H1 (cell line): Measurements from ENCODE around the gene GLB1L3. TPM values are rescaled to one million over a fixed set of nuclear protein-coding genes. Genes with fewer than 3 reads are reported as not detected.
A peak's percentile ranks its signal among the peaks of the same experiment; 100 is the strongest.

Experiments used
- CTCF ChIA-PET: fragments of 300-600 bp; sonication (Branson Sonifier 250); formaldehyde crosslinking; loops from one replicate; lab custom pipeline; 2021; ENCODE audit not compliant: partially characterized antibody; lab: Charles Lee
- POLR2A ChIA-PET: fragments of 300-600 bp; sonication (Branson Sonifier 250); formaldehyde crosslinking; loops from one replicate; lab custom pipeline; 2021; ENCODE audit warnings: inconsistent platforms; ENCODE audit not compliant: partially characterized antibody; lab: Charles Lee
- DNase-seq, 2 experiments: peaks; one replicate each; pipeline versions ENCODE4 v3.0.0 to v3.0.0-alpha.2; 2010 to 2022; ENCODE audit warnings: low spot score in 2 of 2, low read depth in 1 of 2, mixed read lengths in 1 of 2
- FAIRE-seq: peaks from 2 replicates; lab custom pipeline; 2011; peaks lifted over from hg19 to GRCh38; lab: Jason Lieb, UNC
- H2AFZ ChIP-seq: 2 replicates; pipeline ENCODE4 v1.8.1; 2012; ENCODE audit warnings: low read length, inconsistent platforms
- H2AK5ac ChIP-seq: 2 replicates; pipeline ENCODE4 v1.6.1; 2013; ENCODE audit warnings: low read depth, low read length
- H2BK120ac ChIP-seq: replicated peaks from 2 replicates; pipeline ENCODE3; 2013; ENCODE audit warnings: low read depth, low read length, inconsistent platforms
- H2BK12ac ChIP-seq: 2 replicates; pipeline ENCODE4 v1.6.1; 2013; ENCODE audit warnings: low read depth, low read length
- H2BK15ac ChIP-seq: 2 replicates; pipeline ENCODE4 v1.6.1; 2013; ENCODE audit warnings: low read length
- H2BK20ac ChIP-seq: 2 replicates; pipeline ENCODE4 v1.6.1; 2013; ENCODE audit warnings: low read length
- H2BK5ac ChIP-seq: 2 replicates; pipeline ENCODE4 v1.6.1; 2013; ENCODE audit warnings: low read depth, low read length
- H3K14ac ChIP-seq: 2 replicates; pipeline ENCODE4 v1.6.1; 2013; ENCODE audit warnings: inconsistent platforms; ENCODE audit not compliant: insufficient read length
- H3K18ac ChIP-seq: 2 replicates; pipeline ENCODE4 v1.6.1; 2013; ENCODE audit warnings: low read length; ENCODE audit errors: extremely low read depth
- H3K23ac ChIP-seq: 2 replicates; pipeline ENCODE4 v1.6.1; 2013; ENCODE audit warnings: inconsistent platforms; ENCODE audit not compliant: insufficient read length
- H3K23me2 ChIP-seq: 2 replicates; pipeline ENCODE4 v1.6.1; 2013; ENCODE audit warnings: low read depth, low read length
- H3K27ac ChIP-seq: 2 replicates; pipeline ENCODE4 v1.6.1; 2011; ENCODE audit warnings: low read depth, low read length, inconsistent platforms
- H3K27me3 ChIP-seq, 4 experiments: replicated peaks in 1 of 4; 1 replicate in 1 of 4; 2 replicates in 3 of 4; pipeline versions ENCODE4 v1.6.1 to v1.8.1; 2011 to 2013; ENCODE audit warnings: low read length in 3 of 4, mild to moderate bottlenecking in 3 of 4, inconsistent platforms in 2 of 4, mixed read lengths in 2 of 4, moderate library complexity in 1 of 4; ENCODE audit not compliant: control insufficient read depth in 3 of 4, insufficient read depth in 3 of 4; ENCODE audit errors: extremely low read depth in 1 of 4
- H3K36me3 ChIP-seq, 4 experiments: 2 replicates each; pipeline versions ENCODE4 v1.6.1 to v1.8.1; 2011 to 2013; ENCODE audit warnings: mild to moderate bottlenecking in 4 of 4, low read length in 3 of 4, moderate library complexity in 2 of 4, control low read depth in 1 of 4, inconsistent platforms in 1 of 4; ENCODE audit not compliant: insufficient read depth in 4 of 4, control insufficient read depth in 2 of 4
- H3K4ac ChIP-seq: replicated peaks from 2 replicates; pipeline ENCODE3; 2013; ENCODE audit warnings: low read length, low read depth, mixed read lengths, inconsistent platforms; ENCODE audit not compliant: insufficient read length
- H3K4me1 ChIP-seq, 4 experiments: replicated peaks in 1 of 4; 1 replicate in 1 of 4; 2 replicates in 3 of 4; pipeline versions ENCODE4 v1.6.1 to v1.8.1; 2011 to 2013; ENCODE audit warnings: low read length in 3 of 4, inconsistent platforms in 2 of 4, mixed read lengths in 1 of 4; ENCODE audit not compliant: insufficient read depth in 4 of 4, control insufficient read depth in 3 of 4
- H3K4me2 ChIP-seq, 2 experiments: 2 replicates each; pipeline versions ENCODE4 v1.6.1 to v1.8.1; 2011 to 2013; ENCODE audit warnings: low read depth in 2 of 2, low read length in 2 of 2, control low read depth in 1 of 2, inconsistent platforms in 1 of 2, mild to moderate bottlenecking in 1 of 2; ENCODE audit not compliant: insufficient read depth in 1 of 2
- H3K4me3 ChIP-seq, 4 experiments: fragments of 200-600, 300-600 bp in 1 of 4; sonication (generic), shearing (Covaris generic), sonication (Bioruptor Twin) in 1 of 4; 2 replicates each; pipeline versions ENCODE4 v1.5.1 to v1.8.1; 2011 to 2016; ENCODE audit warnings: low read length in 4 of 4, low read depth in 3 of 4, control low read depth in 2 of 4, inconsistent platforms in 2 of 4, mild to moderate bottlenecking in 2 of 4, mixed read lengths in 1 of 4, moderate library complexity in 1 of 4; ENCODE audit not compliant: insufficient read depth in 2 of 4; ENCODE audit errors: extremely low read depth in 1 of 4
- H3K56ac ChIP-seq: replicated peaks from 2 replicates; pipeline ENCODE3; 2013; ENCODE audit warnings: low read depth, mild to moderate bottlenecking, mixed read lengths, low read length, inconsistent platforms; ENCODE audit not compliant: insufficient read length
- H3K79me1 ChIP-seq: 2 replicates; pipeline ENCODE4 v1.6.1; 2013; ENCODE audit warnings: low read depth, low read length, control low read depth
- H3K79me2 ChIP-seq, 2 experiments: 2 replicates each; pipeline versions ENCODE4 v1.6.1 to v1.8.1; 2012 to 2013; ENCODE audit warnings: low read length in 2 of 2, mild to moderate bottlenecking in 2 of 2, inconsistent platforms in 1 of 2; ENCODE audit not compliant: insufficient read depth in 2 of 2, control insufficient read depth in 1 of 2
- H3K9ac ChIP-seq, 4 experiments: replicated peaks in 1 of 4; 1 replicate in 1 of 4; 2 replicates in 3 of 4; pipeline versions ENCODE4 v1.6.1 to v1.8.1; 2011 to 2013; ENCODE audit warnings: low read depth in 3 of 4, low read length in 3 of 4, control low read depth in 2 of 4, mild to moderate bottlenecking in 2 of 4, moderate library complexity in 2 of 4, inconsistent platforms in 1 of 4; ENCODE audit errors: extremely low read depth in 1 of 4
- H3K9me3 ChIP-seq, 2 experiments: 2 replicates each; pipeline versions ENCODE4 v1.6.1 to v1.8.1; 2012 to 2013; ENCODE audit warnings: mild to moderate bottlenecking in 2 of 2, moderate library complexity in 2 of 2, control low read depth in 1 of 2, inconsistent platforms in 1 of 2, low read depth in 1 of 2, low read length in 1 of 2, mixed read lengths in 1 of 2; ENCODE audit not compliant: insufficient read depth in 2 of 2
- H4K20me1 ChIP-seq, 2 experiments: replicated peaks in 1 of 2; 2 replicates each; pipeline versions ENCODE3 to v1.8.1; 2011 to 2013; ENCODE audit warnings: inconsistent platforms in 2 of 2, low read length in 2 of 2, mild to moderate bottlenecking in 1 of 2; ENCODE audit not compliant: insufficient read depth in 2 of 2, control insufficient read depth in 1 of 2
- H4K5ac ChIP-seq: 2 replicates; pipeline ENCODE4 v1.6.1; 2013; ENCODE audit warnings: low read length, low read depth, mixed read lengths, inconsistent platforms; ENCODE audit not compliant: insufficient read length
- H4K8ac ChIP-seq: 2 replicates; pipeline ENCODE4 v1.8.0; 2013; ENCODE audit warnings: mild to moderate bottlenecking, moderate library complexity, low read length, inconsistent platforms; ENCODE audit not compliant: insufficient read depth; ENCODE audit errors: extremely low read depth
- H4K91ac ChIP-seq: replicated peaks from 2 replicates; pipeline ENCODE3; 2013; ENCODE audit warnings: low read length, mixed read lengths, inconsistent platforms; ENCODE audit not compliant: insufficient read length
- GABPA ChIP-seq: IDR thresholded peaks from 2 replicates; pipeline ENCODE4 v1.6.1; 2011; ENCODE audit warnings: mild to moderate bottlenecking, low read length, moderate library complexity, borderline replicate concordance; ENCODE audit not compliant: insufficient read depth
- WGBS, 2 experiments: shearing (Covaris generic) in 1 of 2; methylation state at CpG; one replicate each; pipeline versions ENCODE4 v1.1.6 to v1.1.7; 2013 to 2015; ENCODE audit warnings: low lambda C conversion rate in 2 of 2, mixed read lengths in 2 of 2, inconsistent platforms in 1 of 2, low coverage in 1 of 2, missing lambda C conversion rate in 1 of 2; ENCODE audit not compliant: insufficient replicate concordance in 2 of 2, insufficient coverage in 1 of 2, insufficient read length in 1 of 2; ENCODE audit errors: extremely low coverage in 1 of 2, missing lambda C conversion rate in 1 of 2; 5-methylcytosine and 5-hydroxymethylcytosine counted together
- polyA plus RNA-seq, 7 experiments: library from polyadenylated mRNA; depleted of rRNA in 3 of 7; stranded (reverse) in 5 of 7; unstranded in 2 of 7; fragments of >200 nt in 5 of 7; fragments of 200-250 nt in 2 of 7; gene quantifications; 1 replicate in 5 of 7; 2 replicates in 1 of 7; 4 replicates in 1 of 7; pipeline versions ENCODE4 v1.2.1 to v1.2.3, GENCODE V29; 2011 to 2013; ENCODE audit warnings: missing spikeins in 2 of 7, mixed read lengths in 2 of 7
- total RNA-seq: library from RNA; stranded (reverse); fragmentation: NEBNext Ultra II Directional; extraction: Animal tissue kit (Norgen Biotek cat#: 25700); gene quantifications from 2 replicates; pipeline ENCODE4 v1.2.1, GENCODE V29; 2021

The GLB1L3 gene
- total and polyA plus RNA-seq, 2 of the 8 experiments (the other 6 are each of a cell fraction or from before 2014, with no cell fraction given): 14.9 to 33.2 TPM

GRCh38 chr11:134359646-134360045, 83.5 kb downstream of the GLB1L3 start:
- 0 out of 2 replicates have a peak overlapping the region, but pooled peaks have one; percentile 22 for H3K18ac ChIP-seq
- no peaks in the 10 kb centered on the region for H3K23me2 ChIP-seq
- H3K36me3 ChIP-seq: no peaks in the 10 kb centered on the region
- H2BK120ac ChIP-seq: no peak overlapping the region
- H2AK5ac ChIP-seq: no peak overlapping the region
- no peaks in the 10 kb centered on the region for H3K79me2 ChIP-seq
- 90% methylated on average over 10 of the region's 10 CpGs; no CpG with 5 or more reads in 1 of the 2 experiments for WGBS, 2 experiments
- H3K4me2 ChIP-seq: no peak overlapping the region
- H2AFZ ChIP-seq: peak overlapping the region; percentile 20; the same call in 1 of the 2 replicates
- H3K4ac ChIP-seq: no peak overlapping the region
- H4K8ac ChIP-seq: no peak overlapping the region
- no peaks in the 10 kb centered on the region for H3K79me1 ChIP-seq
- no peak overlapping the region for H3K9ac ChIP-seq
- no peak overlapping the region for H4K5ac ChIP-seq
- H3K27me3 ChIP-seq: peaks cover 0 to 15% (median 4%) of the 10 kb centered on the region in 4 experiments; a peak in 6 of 7 replicates
- no peak overlapping the region for H4K91ac ChIP-seq
- H3K4me1 ChIP-seq: no peaks in the 10 kb centered on the region; a peak in 1 of 7 replicates
- H3K4me3 ChIP-seq: no peak overlapping the region
- H2BK15ac ChIP-seq: peak overlapping the region; percentile 88
- H2BK5ac ChIP-seq: no peak overlapping the region
- ChIA-PET POLR2A (no interaction called here), CTCF (interaction anchor here (0.6 to 2.4 kb wide), 20 partner anchors 10 to 673 kb away, joined by 3 to 10 read pairs (median 4); no protein-coding TSS in a partner anchor)
- H3K56ac ChIP-seq: no peak overlapping the region
- no peaks in the 10 kb centered on the region for H4K20me1 ChIP-seq
- 0 out of 2 replicates have a peak overlapping the region, but pooled peaks have one; percentile 21 for H2BK20ac ChIP-seq
- no peak overlapping the region for H3K23ac ChIP-seq
- H3K14ac ChIP-seq: no peak overlapping the region
- peak overlapping the region; percentile 60; the same call in 1 of the 2 replicates for H2BK12ac ChIP-seq
- DNase-seq: no peak
- no peaks in the 10 kb centered on the region; a peak in 1 of 4 replicates for H3K9me3 ChIP-seq
- no peak overlapping the region for H3K27ac ChIP-seq
- FAIRE-seq: no peak
- 0 out of 2 replicates have a peak, but pooled peaks have one; percentile 4 for TF ChIP-seq GABPA
